G401.6 (cell line): ENCODE results near the gene MPP7.

Source experiments
- FAIRE-seq: peaks from 2 replicates; lab custom pipeline; 2012; peaks lifted over from hg19 to GRCh38; lab: Jason Lieb, UNC

Gene MPP7

GRCh38 chr10:28266449-28267224, 36.2 kb downstream of the MPP7 start:
- no peak for FAIRE-seq

GRCh38 chr10:28263136-28263857, 39.6 kb downstream of the MPP7 start:
- no peak for FAIRE-seq

- FAIRE-seq: no peak
These were observed 46.1 kb downstream of the MPP7 start for GRCh38 chr10:28256776-28257175.

- no peak for FAIRE-seq
These were observed 48.4 kb downstream of the MPP7 start for GRCh38 chr10:28254290-28254985.

- FAIRE-seq: no peak
These were observed 49.6 kb downstream of the MPP7 start for GRCh38 chr10:28253169-28253785.
